Left ventricle myocardium superior (tissue), 1 donor: ENCODE measurements around the gene VPREB1. TPM values are rescaled to one million over a fixed set of nuclear protein-coding genes. Genes with fewer than 3 reads are reported as not detected.
"Not testable (repeated sequence)": the region's sequence is repeated elsewhere in the genome, so short reads cannot be mapped to it uniquely, and the experiment has no call there.

Experiments
- ATAC-seq: fragments of 200-7000 bp; cut with Tn5 transposase; one replicate; pipeline ENCODE4 v1.9.1; 2020; ENCODE audit warnings: mild to moderate bottlenecking, moderate library complexity
- DNase-seq: peaks from one replicate; pipeline ENCODE4 v3.0.0-alpha.2; 2020
- intact Hi-C: fragments of 100-400 bp; cut with micrococcal nuclease; formaldehyde crosslinking; loops from one replicate; pipeline ENCODE4 v1.11.0; 2022
- total RNA-seq: library from RNA; stranded (reverse); fragmentation: NEBNext Ultra II Directional; extraction: Animal tissue kit (Norgen Biotek cat#: 25700); gene quantifications from one replicate; pipeline ENCODE4 v1.2.1, GENCODE V29; 2021
- donor health status: DM: no; HTN: yes; CAD: no; lungs with severe emphysema.

VPREB1 gene
- total RNA-seq, 1 donor from 2014 or later = not detected

- ATAC-seq, DNase-seq, intact Hi-C loops: not testable (repeated sequence)
Measured at GRCh38 chr22:22287106-22287626, 42.6 kb downstream of the VPREB1 start.

GRCh38 chr22:22289666-22290065 lies 45.1 kb downstream of the VPREB1 start:
- ATAC-seq, intact Hi-C loops, DNase-seq: not testable (repeated sequence)

- peak; percentile 36 for DNase-seq
- intact Hi-C loops, ATAC-seq: not testable (repeated sequence)
Measured at GRCh38 chr22:22291129-22291806, 46.7 kb downstream of the VPREB1 start.

GRCh38 chr22:22292656-22293055 lies 48.1 kb downstream of the VPREB1 start:
- DNase-seq, intact Hi-C loops, ATAC-seq: not testable (repeated sequence)

- DNase-seq, intact Hi-C loops, ATAC-seq: not testable (repeated sequence)
Measured at GRCh38 chr22:22293436-22293835, 48.9 kb downstream of the VPREB1 start.

- ATAC-seq, intact Hi-C loops, DNase-seq: not testable (repeated sequence)
Measured at GRCh38 chr22:22294641-22295040, 50.1 kb downstream of the VPREB1 start.
